OCI-LY1 (cell line): ENCODE results near the gene PROM2.

ENCODE experiments used
- H2AFZ ChIP-seq: fragments of 200-600 bp; sonication (generic), shearing (Covaris generic); 2 replicates; pipeline ENCODE4 v1.6.0; 2014; ENCODE audit warnings: antibody characterized with exemption, mild to moderate bottlenecking, low read length
- H3F3A ChIP-seq: fragments of 200-600 bp; sonication (generic), shearing (Covaris generic); 2 replicates; pipeline ENCODE4 v1.6.0; 2014; ENCODE audit warnings: mild to moderate bottlenecking, antibody characterized with exemption, low read length, moderate library complexity; ENCODE audit not compliant: insufficient read depth
- H3K27ac ChIP-seq: fragments of 200-600 bp; sonication (generic); 2 replicates; pipeline ENCODE4 v1.5.1; 2014; ENCODE audit warnings: low read length, mixed run types, mild to moderate bottlenecking, low read depth; ENCODE audit not compliant: poor library complexity, severe bottlenecking
- H3K27me3 ChIP-seq: fragments of 200-600 bp; sonication (generic); 2 replicates; pipeline ENCODE4 v1.6.0; 2014; ENCODE audit warnings: antibody characterized with exemption, mild to moderate bottlenecking, low read length, moderate library complexity; ENCODE audit not compliant: insufficient read depth
- H3K36me3 ChIP-seq: fragments of 200-600 bp; sonication (generic); 2 replicates; pipeline ENCODE4 v1.6.1; 2014; ENCODE audit warnings: mild to moderate bottlenecking, antibody characterized with exemption, low read length, moderate library complexity, mixed read lengths; ENCODE audit not compliant: insufficient read depth
- H3K4me1 ChIP-seq: fragments of 200-600 bp; sonication (generic); 2 replicates; pipeline ENCODE4 v1.5.1; 2014; ENCODE audit warnings: mild to moderate bottlenecking, low read length, moderate library complexity; ENCODE audit not compliant: insufficient read depth, severe bottlenecking
- H3K4me2 ChIP-seq: fragments of 200-600 bp; sonication (generic), shearing (Covaris generic); 2 replicates; pipeline ENCODE4 v1.6.1; 2014; ENCODE audit warnings: low read length
- H3K4me3 ChIP-seq: fragments of 200-600 bp; sonication (generic); 2 replicates; pipeline ENCODE4 v1.5.1; 2014; ENCODE audit warnings: low read length, low read depth, mild to moderate bottlenecking, mixed read lengths; ENCODE audit not compliant: poor library complexity, severe bottlenecking
- H3K79me2 ChIP-seq: fragments of 200-600 bp; shearing (Covaris generic); 2 replicates; pipeline ENCODE4 v1.6.1; 2016; ENCODE audit warnings: mixed run types, low read length, mixed read lengths; ENCODE audit not compliant: insufficient read depth
- H3K9ac ChIP-seq: fragments of 200-600 bp; sonication (generic), shearing (Covaris generic); 2 replicates; pipeline ENCODE4 v1.6.1; 2014; ENCODE audit warnings: mild to moderate bottlenecking, low read length, mixed read lengths
- H3K9me2 ChIP-seq: fragments of 200-600 bp; sonication (generic), shearing (Covaris generic); 2 replicates; pipeline ENCODE4 v1.6.1; 2014; ENCODE audit warnings: low read depth, mild to moderate bottlenecking, low read length, mixed read lengths
- H3K9me3 ChIP-seq: fragments of 200-600 bp; shearing (Covaris generic); 2 replicates; pipeline ENCODE4 v1.6.1; 2014; ENCODE audit warnings: low read length, mixed read lengths
- H4K20me1 ChIP-seq: fragments of 200-600 bp; sonication (generic), shearing (Covaris generic); 2 replicates; pipeline ENCODE4 v1.6.0; 2016; ENCODE audit warnings: mild to moderate bottlenecking, low read length; ENCODE audit not compliant: insufficient read depth
- CTCF ChIP-seq: fragments of 200-600 bp; sonication (generic), shearing (Covaris generic); IDR thresholded peaks from 2 replicates; pipeline ENCODE4 v1.5.1; 2017; ENCODE audit warnings: mild to moderate bottlenecking, antibody characterized with exemption, low read length, moderate library complexity, mixed read lengths
- EZH2 ChIP-seq: fragments of 200-600 bp; sonication (generic), shearing (Covaris generic); IDR thresholded peaks from 2 replicates; pipeline ENCODE4 v1.8.0; 2017; ENCODE audit warnings: borderline replicate concordance, mixed run types, mild to moderate bottlenecking, antibody characterized with exemption, low read length, moderate library complexity, mixed read lengths

Gene PROM2

GRCh38 chr2:95320986-95321767, 46.9 kb downstream of the PROM2 start:
- no peaks in the 10 kb centered on the region for H3K27me3 ChIP-seq
- no peaks in the 10 kb centered on the region for H3K9me2 ChIP-seq
- H3K9ac ChIP-seq = no peak overlapping the region
- TF ChIP-seq EZH2 (no peak), CTCF (no peak)
- no peaks in the 10 kb centered on the region for H4K20me1 ChIP-seq
- no peaks in the 10 kb centered on the region for H3K9me3 ChIP-seq
- H3F3A ChIP-seq = no peaks in the 10 kb centered on the region
- no peak overlapping the region for H3K4me2 ChIP-seq
- no peak overlapping the region for H3K27ac ChIP-seq
- no peak overlapping the region for H2AFZ ChIP-seq
- no peaks in the 10 kb centered on the region for H3K36me3 ChIP-seq
- no peaks in the 10 kb centered on the region for H3K79me2 ChIP-seq
- H3K4me3 ChIP-seq = no peak overlapping the region
- H3K4me1 ChIP-seq = no peaks in the 10 kb centered on the region

DNA sequence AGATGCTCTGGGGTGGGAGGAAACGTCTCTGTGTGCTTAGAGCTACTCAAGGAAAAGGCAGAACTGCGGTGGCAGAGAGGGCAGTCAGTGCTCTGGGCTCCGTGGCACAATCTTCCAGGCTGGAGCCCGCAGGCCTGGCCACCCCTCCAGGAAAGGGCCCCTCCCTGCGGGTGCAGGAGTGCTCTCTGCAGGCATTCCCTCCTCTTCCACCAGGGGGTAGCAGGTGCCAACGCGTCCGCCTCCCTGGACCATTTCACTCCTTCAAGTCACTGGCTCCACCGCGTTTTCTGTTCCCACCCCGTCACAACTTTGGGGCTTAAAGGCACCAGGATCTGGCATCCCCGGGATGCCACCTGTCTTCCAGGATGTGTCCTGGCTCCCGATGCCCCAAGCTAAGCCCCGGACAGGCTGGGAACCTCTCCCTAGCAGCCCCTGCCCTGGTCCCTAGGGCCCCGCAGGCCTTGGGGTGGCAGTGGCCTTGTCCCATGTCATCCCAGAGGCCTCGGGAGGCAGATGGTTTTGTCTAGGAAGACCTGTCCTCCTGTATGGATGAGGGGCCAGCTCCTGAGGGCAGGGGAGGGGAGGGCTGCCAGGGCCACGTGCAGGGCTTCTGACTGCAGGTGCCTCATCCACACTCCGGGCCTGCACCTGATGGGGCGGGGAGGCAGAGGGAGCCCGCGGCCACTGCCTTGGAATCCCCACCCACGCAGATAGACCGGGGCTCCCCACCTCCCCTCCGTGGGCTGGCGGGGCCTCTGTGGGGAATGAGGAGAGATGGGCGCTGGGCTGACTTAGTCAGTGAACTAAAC, 49.3 kb downstream of the PROM2 start:
- no peaks in the 10 kb centered on the region for H3F3A ChIP-seq
- no peaks in the 10 kb centered on the region for H3K9me2 ChIP-seq
- H3K4me2 ChIP-seq = no peak overlapping the region
- TF ChIP-seq EZH2 (no peak), CTCF (peak; percentile 33; the same call in 1 of the 2 replicates)
- no peaks in the 10 kb centered on the region for H3K79me2 ChIP-seq
- no peaks in the 10 kb centered on the region for H3K36me3 ChIP-seq
- H4K20me1 ChIP-seq = no peaks in the 10 kb centered on the region
- no peak overlapping the region for H2AFZ ChIP-seq
- H3K9ac ChIP-seq = no peak overlapping the region
- no peaks in the 10 kb centered on the region for H3K4me1 ChIP-seq
- no peak overlapping the region for H3K27ac ChIP-seq
- no peak overlapping the region for H3K4me3 ChIP-seq
- no peaks in the 10 kb centered on the region for H3K9me3 ChIP-seq
- H3K27me3 ChIP-seq = no peaks in the 10 kb centered on the region

DNA sequence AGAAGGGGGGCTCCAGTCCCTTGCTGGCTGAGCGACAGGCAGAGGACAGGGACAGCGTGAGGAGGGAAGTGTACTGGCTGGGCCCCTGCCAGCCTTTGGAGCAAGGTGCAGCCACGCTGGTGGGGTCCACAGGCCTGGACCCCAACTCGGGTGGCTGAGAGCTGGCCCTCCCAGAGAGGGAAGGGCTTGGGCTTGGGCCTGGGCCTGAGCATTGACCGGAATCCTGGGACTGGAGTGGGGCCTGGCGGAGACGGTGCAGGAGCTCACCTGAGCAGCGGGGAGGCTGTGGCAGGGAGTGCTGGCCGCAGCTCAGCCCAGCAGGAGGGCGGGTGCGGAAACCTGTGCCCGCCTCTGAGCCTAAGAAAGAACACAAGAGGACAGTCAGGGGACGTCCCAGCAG, 50.8 kb downstream of the PROM2 start:
- Histone ChIP-seq H4K20me1 (no peaks in the 10 kb centered on the region), H3K27me3 (no peaks in the 10 kb centered on the region), H3K27ac (no peak overlapping the region), H3K4me1 (no peaks in the 10 kb centered on the region), H3F3A (no peaks in the 10 kb centered on the region), H3K36me3 (no peaks in the 10 kb centered on the region), H3K4me2 (no peak overlapping the region), H2AFZ (no peak overlapping the region), H3K9me3 (no peaks in the 10 kb centered on the region), H3K9me2 (no peaks in the 10 kb centered on the region), H3K4me3 (no peak overlapping the region), H3K79me2 (no peaks in the 10 kb centered on the region), H3K9ac (no peak overlapping the region)
- TF ChIP-seq EZH2 (no peak), CTCF (no peak)
